SIG-M5 (cell line): ENCODE measurements around the gene RHBDF2.

Experiments
- DNase-seq: peaks from one replicate; lab custom pipeline; 2025; lab: John Stamatoyannopoulos, UW

The RHBDF2 gene

GRCh38 chr17:76501018-76501826, at the start of gene RHBDF2:
Gene RHBDF2 (minus strand): TSS chr17:76501423. CDS start chr17:76481524, 19,899 bp downstream.
- no peak for DNase-seq

- DNase-seq: no peak
Measured at GRCh38 chr17:76549539-76549938, 48.3 kb upstream of the RHBDF2 start.

GRCh38 chr17:76549215-76549518, 47.9 kb upstream of the RHBDF2 start:
- no peak for DNase-seq

GRCh38 chr17:76548378-76549214, 47.4 kb upstream of the RHBDF2 start:
- DNase-seq: no peak

- DNase-seq: no peak
Measured at GRCh38 chr17:76547642-76548202, 46.5 kb upstream of the RHBDF2 start.

- DNase-seq: no peak
Measured at GRCh38 chr17:76547183-76547641, 46.0 kb upstream of the RHBDF2 start.

GRCh38 chr17:76546556-76547182, 45.4 kb upstream of the RHBDF2 start:
- DNase-seq: no peak

- DNase-seq: no peak
Measured at GRCh38 chr17:76545918-76546555, 44.8 kb upstream of the RHBDF2 start.

GRCh38 chr17:76544546-76545365, 43.5 kb upstream of the RHBDF2 start:
- DNase-seq: no peak

- DNase-seq: no peak
Measured at GRCh38 chr17:76543826-76544545, 42.8 kb upstream of the RHBDF2 start.

GRCh38 chr17:76543482-76543825, 42.2 kb upstream of the RHBDF2 start:
- no peak for DNase-seq

- DNase-seq: no peak
Measured at GRCh38 chr17:76542984-76543383, 41.8 kb upstream of the RHBDF2 start.

- no peak for DNase-seq
Measured at GRCh38 chr17:76542566-76542971, 41.3 kb upstream of the RHBDF2 start.

GRCh38 chr17:76541739-76542454, 40.7 kb upstream of the RHBDF2 start:
- DNase-seq: no peak

- no peak for DNase-seq
Measured at GRCh38 chr17:76540381-76541300, 39.4 kb upstream of the RHBDF2 start.

GRCh38 chr17:76539631-76540271, 38.5 kb upstream of the RHBDF2 start, which contains the start of gene PRCD:
Gene PRCD (plus strand): TSS chr17:76540044. CDS start chr17:76540142, 98 bp downstream.
- DNase-seq: no peak

GRCh38 chr17:76538941-76539570, 37.8 kb upstream of the RHBDF2 start:
- no peak for DNase-seq
